Esophagus muscularis mucosa (tissue), 3 donors: ENCODE results near the gene ZNF621.

Experiments
- POLR2A ChIP-seq: fragments of 450-650 bp; IDR thresholded peaks from one replicate; pipeline ENCODE4 v1.6.1; 2017; ENCODE audit warnings: antibody characterized with exemption, moderate library complexity, mild to moderate bottlenecking, low read depth
- TF ChIP-seq, protein P1 (sequence below), 3 experiments: fragments of 200-600 bp in 2 of 3; fragments of 450-650 bp in 1 of 3; sonication (generic) in 2 of 3; IDR thresholded peaks; one replicate each; pipeline ENCODE4 v1.5.1; 2017 to 2019; ENCODE audit warnings: antibody characterized with exemption in 3 of 3, mild to moderate bottlenecking in 2 of 3, moderate library complexity in 1 of 3

DNA sequence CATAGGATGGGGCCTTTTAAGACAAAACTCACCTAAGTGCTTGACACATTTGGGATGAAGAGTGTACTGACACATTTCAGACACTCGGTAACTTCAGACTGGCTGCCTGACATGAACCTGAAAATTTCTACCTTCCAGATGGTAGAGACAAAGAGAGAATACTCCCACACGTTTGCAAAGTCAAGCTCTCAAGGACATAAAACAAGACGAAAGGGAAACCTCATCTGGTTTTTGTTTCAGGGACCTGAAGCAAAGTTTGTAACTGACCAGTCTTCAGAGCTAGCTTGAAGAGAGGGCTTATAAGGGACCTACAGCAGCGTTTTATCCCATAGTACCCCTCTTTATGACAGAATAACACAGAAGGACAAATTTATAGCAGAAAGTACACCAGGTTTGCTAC lies 41.9 kb downstream of the ZNF621 start:
- TF ChIP-seq POLR2A = no peak
- TF ChIP-seq, protein P1, sequence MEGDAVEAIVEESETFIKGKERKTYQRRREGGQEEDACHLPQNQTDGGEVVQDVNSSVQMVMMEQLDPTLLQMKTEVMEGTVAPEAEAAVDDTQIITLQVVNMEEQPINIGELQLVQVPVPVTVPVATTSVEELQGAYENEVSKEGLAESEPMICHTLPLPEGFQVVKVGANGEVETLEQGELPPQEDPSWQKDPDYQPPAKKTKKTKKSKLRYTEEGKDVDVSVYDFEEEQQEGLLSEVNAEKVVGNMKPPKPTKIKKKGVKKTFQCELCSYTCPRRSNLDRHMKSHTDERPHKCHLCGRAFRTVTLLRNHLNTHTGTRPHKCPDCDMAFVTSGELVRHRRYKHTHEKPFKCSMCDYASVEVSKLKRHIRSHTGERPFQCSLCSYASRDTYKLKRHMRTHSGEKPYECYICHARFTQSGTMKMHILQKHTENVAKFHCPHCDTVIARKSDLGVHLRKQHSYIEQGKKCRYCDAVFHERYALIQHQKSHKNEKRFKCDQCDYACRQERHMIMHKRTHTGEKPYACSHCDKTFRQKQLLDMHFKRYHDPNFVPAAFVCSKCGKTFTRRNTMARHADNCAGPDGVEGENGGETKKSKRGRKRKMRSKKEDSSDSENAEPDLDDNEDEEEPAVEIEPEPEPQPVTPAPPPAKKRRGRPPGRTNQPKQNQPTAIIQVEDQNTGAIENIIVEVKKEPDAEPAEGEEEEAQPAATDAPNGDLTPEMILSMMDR (IDR thresholded peaks at IDR 0.05) = no peak
